Right cardiac atrium (tissue), 5 donors: Measurements from ENCODE around the gene SSC5D. TPM values are rescaled to one million over a fixed set of nuclear protein-coding genes. Genes with fewer than 3 reads are reported as not detected.
"Not testable (repeated sequence)": the region's sequence is repeated elsewhere in the genome, so short reads cannot be mapped to it uniquely, and the experiment has no call there.

Experiments
- ATAC-seq, 2 donors: fragments of 200-7000 bp; cut with Tn5 transposase; one replicate each; pipeline versions ENCODE4 v1.8.0 to v1.9.1; 2020; ENCODE audit warnings: moderate library complexity in 2 of 2, mild to moderate bottlenecking in 1 of 2
- DNase-seq, 3 donors: peaks; one replicate each; pipeline ENCODE4 v3.0.0-alpha.2; 2020
- H3K27ac ChIP-seq: one replicate; pipeline ENCODE4 v1.5.1; 2013; ENCODE audit warnings: mild to moderate bottlenecking, low read length, control low read depth, moderate library complexity
- H3K27me3 ChIP-seq: one replicate; pipeline ENCODE4 v1.6.1; 2013; ENCODE audit not compliant: control insufficient read depth, insufficient read depth
- H3K4me1 ChIP-seq: one replicate; pipeline ENCODE4 v1.6.1; 2013; ENCODE audit warnings: low read length; ENCODE audit not compliant: control insufficient read depth, insufficient read depth
- H3K4me3 ChIP-seq: one replicate; pipeline ENCODE4 v1.5.1; 2013; ENCODE audit warnings: low read length, control low read depth
- H3K9me3 ChIP-seq: one replicate; pipeline ENCODE4 v1.6.1; 2013; ENCODE audit warnings: low read length; ENCODE audit not compliant: control insufficient read depth
- WGBS: extraction: QIAGEN DNeasy Blood & Tissue Kit; methylation state at CpG from one replicate; pipeline ENCODE4 v1.1.7; 2013; 5-methylcytosine and 5-hydroxymethylcytosine counted together
- intact Hi-C, 4 donors: fragments of 100-400 bp; cut with DNase I; formaldehyde crosslinking; loops; one replicate each; pipeline versions ENCODE4 v1.11.0 to v1.14.0; 2022 to 2023
- polyA plus RNA-seq: library from polyadenylated mRNA; stranded (reverse); fragments of 200-250 nt; gene quantifications from one replicate; pipeline ENCODE4 v1.2.3, GENCODE V29; 2013
- total RNA-seq, 4 donors: library from RNA; stranded (reverse); fragmentation: NEBNext Ultra II Directional; extraction: Animal tissue kit (Norgen Biotek cat#: 25700); gene quantifications; one replicate each; pipeline ENCODE4 v1.2.1, GENCODE V29; 2021
- donor health status: healthy with polysubstance abuse.
- donor health status: DM: no; HTN: yes; CAD: no.
- donor health status: DM: no; HTN: no; CAD: no.
- donor health status: DM: no; HTN: yes; CAD: no; lungs with severe emphysema.
- donor health status: DM: yes; HTN: yes; CAD: no.

The SSC5D gene
- total and polyA plus RNA-seq, 5 donors = 4.4 to 10.2 (median 7.3) TPM

DNA sequence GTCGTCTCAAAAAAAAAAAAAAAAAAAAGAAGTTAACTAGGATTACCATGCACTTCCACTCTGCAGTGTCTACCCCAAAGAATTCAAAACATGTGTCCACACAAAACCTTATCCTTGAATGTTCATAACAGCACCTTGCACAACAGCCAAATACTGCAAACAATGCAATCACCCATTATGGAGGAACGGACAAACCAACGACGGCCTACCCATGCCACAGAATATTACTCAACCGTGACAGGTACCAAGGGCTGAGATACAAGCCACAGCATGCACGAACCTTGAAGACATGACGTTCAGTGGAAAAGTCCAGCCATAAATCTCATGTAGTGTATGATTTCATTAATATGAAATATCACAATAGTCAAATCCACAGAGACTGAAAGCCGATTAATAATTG is 42.2 kb upstream of the SSC5D start:
- intact Hi-C loops = no loop called here
- 77% methylated on average over 8 of the region's 8 CpGs for WGBS
- ATAC-seq (no peak), DNase-seq (no peak)
- no peaks in the 10 kb centered on the region for H3K27me3 ChIP-seq
- no peaks in the 10 kb centered on the region for H3K9me3 ChIP-seq
- no peak overlapping the region for H3K27ac ChIP-seq
- no peak overlapping the region for H3K4me3 ChIP-seq
- no peaks in the 10 kb centered on the region for H3K4me1 ChIP-seq

GRCh38 chr19:55447421-55448174 is 40.6 kb upstream of the SSC5D start:
- Histone ChIP-seq H3K27me3 (no peaks in the 10 kb centered on the region), H3K4me3 (no peak overlapping the region), H3K27ac (no peak overlapping the region), H3K9me3 (no peaks in the 10 kb centered on the region), H3K4me1 (no peaks in the 10 kb centered on the region)
- peak in 2 of 3 donors; percentile 49 to 51 for DNase-seq
- 30% methylated on average over 16 of the region's 16 CpGs for WGBS
- peak; percentile 23 to 28 for ATAC-seq
- intact Hi-C loops = no loop called here

DNA sequence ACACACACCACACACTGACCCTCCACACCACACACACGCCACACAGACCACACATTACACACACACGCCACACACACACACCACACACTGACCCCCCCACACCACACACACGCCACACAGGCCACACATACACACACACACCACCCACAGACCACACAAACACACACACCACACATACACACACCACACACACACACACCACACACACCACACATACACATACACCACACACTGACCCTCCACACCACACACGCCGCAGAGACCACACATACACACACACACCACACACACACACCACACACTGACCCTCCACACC is 40.1 kb upstream of the SSC5D start:
- ATAC-seq, H3K9me3 ChIP-seq, H3K4me3 ChIP-seq, H3K27ac ChIP-seq, H3K27me3 ChIP-seq, H3K4me1 ChIP-seq, DNase-seq, intact Hi-C loops: not testable (repeated sequence)
- 89% methylated on average over 5 of the region's 5 CpGs for WGBS

GRCh38 chr19:55449469-55449868 is 38.8 kb upstream of the SSC5D start:
- intact Hi-C loops = no loop called here
- H3K4me3 ChIP-seq = no peak overlapping the region
- no peaks in the 10 kb centered on the region for H3K4me1 ChIP-seq
- WGBS = 34% methylated on average over 16 of the region's 16 CpGs
- H3K27ac ChIP-seq = no peak overlapping the region
- no peaks in the 10 kb centered on the region for H3K9me3 ChIP-seq
- ATAC-seq = no peak
- H3K27me3 ChIP-seq = no peaks in the 10 kb centered on the region
- peak in 1 of 3 donors; percentile 33 for DNase-seq

- intact Hi-C loops = no loop called here
- no peak overlapping the region for H3K4me3 ChIP-seq
- 1% methylated on average over 80 of the region's 80 CpGs for WGBS
- no peak overlapping the region for H3K27ac ChIP-seq
- no peaks in the 10 kb centered on the region for H3K27me3 ChIP-seq
- no peaks in the 10 kb centered on the region for H3K9me3 ChIP-seq
- ATAC-seq (no peak), DNase-seq (peak in 1 of 3 donors; percentile 61)
- no peaks in the 10 kb centered on the region for H3K4me1 ChIP-seq
Observed at GRCh38 chr19:55451163-55451964, 36.9 kb upstream of the SSC5D start.

DNA sequence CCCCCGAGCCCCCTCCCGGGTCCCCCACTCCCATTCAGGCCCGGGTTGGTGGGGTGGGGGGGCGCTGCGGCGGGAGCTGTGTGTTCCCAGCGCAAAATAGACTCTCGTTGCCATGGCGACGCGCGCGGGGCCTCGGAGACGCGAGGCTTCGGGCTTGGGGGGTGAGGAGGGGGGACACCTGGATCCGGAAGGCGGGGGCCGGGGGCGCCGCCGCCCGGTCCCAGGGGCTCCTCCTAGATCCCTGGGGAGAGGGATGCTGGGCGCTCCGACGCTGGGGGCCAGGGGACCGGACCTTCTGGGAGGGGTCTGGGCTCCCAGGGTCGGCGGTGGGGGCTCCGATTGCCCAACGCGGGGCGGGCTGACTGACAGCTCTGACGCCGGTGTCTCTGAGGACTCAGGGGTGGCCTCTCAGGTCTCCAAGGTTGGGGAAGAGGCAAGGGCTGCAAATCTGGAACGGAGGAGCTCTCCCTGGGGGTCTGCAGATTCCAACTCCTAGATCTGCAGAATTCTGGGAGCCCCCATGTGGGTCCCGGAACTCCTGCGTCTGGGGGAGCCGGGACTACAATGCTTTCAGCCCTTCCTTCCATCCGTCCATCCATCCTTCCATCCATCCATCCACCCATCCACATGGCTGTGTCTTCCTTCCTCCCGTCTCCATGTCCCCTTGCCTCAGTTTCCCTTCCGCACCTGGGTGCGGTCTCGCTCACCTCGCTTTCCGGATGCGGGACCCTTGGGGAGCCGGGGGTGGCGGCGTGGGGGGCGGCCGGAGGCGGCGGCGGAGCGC is 36.1 kb upstream of the SSC5D start:
- intact Hi-C loops = no loop called here
- Histone ChIP-seq H3K27ac (no peak overlapping the region), H3K4me3 (no peak overlapping the region), H3K9me3 (no peaks in the 10 kb centered on the region), H3K4me1 (no peaks in the 10 kb centered on the region), H3K27me3 (no peaks in the 10 kb centered on the region)
- ATAC-seq = no peak
- 2% methylated on average over 57 of the region's 57 CpGs for WGBS
- peak in 2 of 3 donors; percentile 64 to 73 for DNase-seq

- H3K27ac ChIP-seq = no peak overlapping the region
- no peaks in the 10 kb centered on the region for H3K27me3 ChIP-seq
- intact Hi-C loops = no loop called here
- ATAC-seq (peak; percentile 80 to 82), DNase-seq (peak; percentile 84 to 93 (median 88))
- WGBS = 13% methylated on average over 34 of the region's 34 CpGs
- no peaks in the 10 kb centered on the region for H3K9me3 ChIP-seq
- no peaks in the 10 kb centered on the region for H3K4me1 ChIP-seq
- H3K4me3 ChIP-seq = no peak overlapping the region
Observed at GRCh38 chr19:55452749-55453346, 35.4 kb upstream of the SSC5D start.

DNA sequence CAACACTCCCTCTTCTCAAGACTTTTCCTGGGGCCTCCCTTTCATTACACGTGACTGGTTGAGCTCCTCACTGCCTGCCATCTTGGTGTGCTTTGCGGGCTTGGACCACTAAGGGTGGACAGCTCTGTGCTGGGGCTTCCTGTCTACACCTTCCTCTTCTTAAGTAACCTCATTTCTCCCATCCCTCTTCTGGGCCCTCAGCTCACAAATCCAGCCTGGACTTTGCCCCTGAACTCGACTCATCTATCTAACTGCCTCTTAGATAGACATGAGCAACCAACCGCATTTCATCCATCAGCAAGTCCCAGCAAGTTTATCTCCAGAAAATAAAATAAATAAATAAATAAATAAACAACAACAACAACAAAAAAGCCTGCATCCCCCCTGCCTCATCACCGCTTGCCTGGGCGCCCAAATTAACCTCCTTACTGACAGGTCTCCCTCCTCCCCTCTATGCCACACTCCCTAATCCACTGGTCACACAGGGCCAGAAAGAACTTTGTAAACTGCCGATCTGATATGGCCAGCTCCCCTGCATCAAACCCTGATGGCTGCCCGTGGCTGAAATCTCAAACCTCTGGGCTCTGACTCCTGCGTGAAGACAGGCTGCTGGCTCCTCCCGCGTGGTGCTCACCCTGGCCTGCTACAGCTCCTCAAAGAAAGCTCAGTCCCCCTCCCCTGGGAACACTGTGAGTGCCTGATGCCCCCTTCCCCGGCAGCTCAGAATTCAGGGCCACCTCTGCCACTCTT is 34.5 kb upstream of the SSC5D start:
- Histone ChIP-seq H3K4me1 (no peaks in the 10 kb centered on the region), H3K4me3 (no peak overlapping the region), H3K27me3 (no peaks in the 10 kb centered on the region), H3K27ac (no peak overlapping the region), H3K9me3 (no peaks in the 10 kb centered on the region)
- intact Hi-C loops = no loop called here
- ATAC-seq = no peak
- WGBS = 91% methylated on average over 12 of the region's 12 CpGs
- DNase-seq = no peak

DNA sequence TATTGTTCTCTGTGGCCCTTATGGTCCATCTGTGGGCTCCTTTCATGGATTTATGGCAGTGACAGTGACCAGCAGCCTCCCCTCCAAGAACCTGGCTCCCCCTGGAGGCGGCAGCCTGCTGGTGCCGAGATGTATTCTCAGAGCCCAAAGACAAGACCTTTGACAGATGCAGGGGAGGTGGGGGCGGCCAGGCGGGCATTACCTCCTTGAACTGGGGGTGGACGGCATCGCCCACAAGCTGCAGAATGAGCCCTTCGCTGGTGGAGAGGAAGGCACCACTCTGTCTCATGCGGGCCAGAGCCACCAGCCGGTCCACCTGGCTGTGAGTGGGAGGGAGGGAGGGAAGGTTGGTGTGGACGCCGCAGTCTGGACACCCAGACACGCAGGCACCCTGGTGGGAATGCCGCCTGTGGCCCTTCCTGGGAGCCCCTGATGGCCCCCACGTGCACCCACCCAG is 33.4 kb upstream of the SSC5D start:
- Histone ChIP-seq H3K4me3 (no peak overlapping the region), H3K27ac (no peak overlapping the region), H3K4me1 (no peaks in the 10 kb centered on the region), H3K27me3 (no peaks in the 10 kb centered on the region), H3K9me3 (no peaks in the 10 kb centered on the region)
- ATAC-seq = no peak
- intact Hi-C loops = no loop called here
- peak in 2 of 3 donors; percentile 64 to 80 for DNase-seq
- 76% methylated on average over 14 of the region's 14 CpGs for WGBS

GRCh38 chr19:55455576-55456235 is 32.5 kb upstream of the SSC5D start:
- H3K27ac ChIP-seq = no peak overlapping the region
- DNase-seq (peak in 2 of 3 donors; percentile 50 to 65), ATAC-seq (no peak)
- intact Hi-C loops = no loop called here
- H3K9me3 ChIP-seq = no peaks in the 10 kb centered on the region
- H3K4me1 ChIP-seq = no peaks in the 10 kb centered on the region
- 89% methylated on average over 11 of the region's 11 CpGs for WGBS
- H3K4me3 ChIP-seq = no peak overlapping the region
- H3K27me3 ChIP-seq = no peaks in the 10 kb centered on the region
